ENCODE data around the gene IGSF22.
"Not testable (repeated sequence)": the region's sequence is repeated elsewhere in the genome, so short reads cannot be mapped to it uniquely, and the experiment has no call there.

Gene IGSF22

DNA sequence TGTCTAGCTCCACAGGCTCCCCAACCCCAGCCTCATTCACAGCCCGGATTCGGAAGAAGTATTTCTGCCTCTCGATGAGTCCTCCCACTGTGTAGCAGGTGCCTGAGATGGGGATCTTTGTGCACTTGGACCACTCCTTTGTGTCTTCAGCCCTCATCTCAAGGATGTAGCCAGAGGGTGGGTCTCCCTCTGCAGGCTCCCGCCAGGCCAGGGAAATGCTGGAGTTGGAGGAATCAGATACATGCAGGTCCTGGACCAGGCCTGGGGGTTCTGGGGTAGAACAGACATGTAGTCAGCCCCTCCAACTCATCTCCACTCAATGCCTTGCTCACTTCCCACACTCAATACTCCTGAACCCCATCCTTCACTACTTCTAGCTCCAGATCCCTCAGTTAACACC is 16.6 kb downstream of the IGSF22 start:
- FAIRE-seq, result no peak

DNA sequence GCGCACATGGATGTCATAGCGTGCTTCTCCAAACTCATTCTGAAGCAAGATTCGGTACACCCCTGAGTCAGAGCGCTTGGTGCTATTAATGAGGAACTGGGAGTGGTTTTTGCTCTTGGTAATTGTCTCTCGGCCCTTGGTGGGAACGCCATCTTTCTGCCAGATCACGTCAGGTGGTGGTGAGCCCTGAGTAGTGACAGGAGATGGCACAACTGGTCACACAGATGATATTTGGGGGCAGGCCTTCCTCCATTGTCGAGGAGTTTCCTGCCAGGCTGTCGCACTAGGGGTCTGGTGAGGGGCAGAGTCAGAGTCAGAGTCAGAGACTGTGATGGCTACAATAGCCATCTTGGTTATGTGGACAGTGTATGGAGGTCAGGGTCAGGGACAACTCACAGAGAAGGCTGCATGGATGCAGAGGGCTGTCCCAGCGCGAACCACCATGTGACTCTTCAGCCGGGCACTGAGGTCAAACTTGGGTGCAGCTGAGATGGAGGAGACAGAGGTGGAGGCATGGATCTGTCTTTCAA is 18.1 kb downstream of the IGSF22 start:
- FAIRE-seq, result no peak

DNA sequence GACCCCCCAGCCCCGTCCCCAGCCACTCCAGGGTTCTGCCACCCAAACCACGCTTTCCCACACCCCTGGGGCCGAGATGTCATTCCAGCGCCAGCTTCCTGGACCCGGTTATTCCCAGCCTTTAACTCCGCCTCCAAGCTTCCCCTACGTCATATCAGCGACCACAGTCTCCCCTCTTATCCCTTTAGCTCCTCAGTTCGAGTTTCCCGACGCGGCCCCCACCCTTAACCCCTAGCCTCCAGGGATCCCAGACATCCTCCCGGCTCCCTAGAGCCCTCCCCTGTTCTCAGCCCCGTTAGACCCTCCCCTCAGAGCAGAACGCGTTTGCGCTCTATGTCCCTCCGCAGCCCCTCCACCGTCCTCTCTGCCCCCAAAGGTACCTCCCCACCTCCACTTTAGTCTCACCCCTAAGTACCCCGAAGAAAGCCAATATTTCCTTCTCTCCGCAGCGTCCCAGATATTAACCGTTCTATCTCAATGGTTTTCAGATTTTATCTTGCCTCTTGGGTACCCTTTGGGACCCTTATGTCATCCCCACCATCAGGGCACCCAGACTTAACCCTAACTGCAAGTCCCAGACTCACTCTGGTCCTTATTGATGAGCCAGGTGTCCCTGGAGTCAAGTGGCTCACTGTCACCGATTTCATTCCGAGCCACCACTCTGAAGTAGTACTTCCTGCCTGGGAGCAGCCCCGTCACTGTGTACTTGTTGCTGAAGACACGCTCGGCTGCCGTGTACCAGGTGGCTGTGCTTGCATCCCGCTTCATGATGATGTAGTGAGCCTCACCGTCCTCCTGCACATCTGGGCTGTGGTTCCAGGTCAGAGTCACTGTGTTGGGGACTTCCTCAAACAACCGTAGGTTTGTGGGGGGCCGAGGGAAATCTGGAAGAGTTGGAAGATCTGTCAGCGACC is 19.4 kb downstream of the IGSF22 start:
- no peak for FAIRE-seq

DNA sequence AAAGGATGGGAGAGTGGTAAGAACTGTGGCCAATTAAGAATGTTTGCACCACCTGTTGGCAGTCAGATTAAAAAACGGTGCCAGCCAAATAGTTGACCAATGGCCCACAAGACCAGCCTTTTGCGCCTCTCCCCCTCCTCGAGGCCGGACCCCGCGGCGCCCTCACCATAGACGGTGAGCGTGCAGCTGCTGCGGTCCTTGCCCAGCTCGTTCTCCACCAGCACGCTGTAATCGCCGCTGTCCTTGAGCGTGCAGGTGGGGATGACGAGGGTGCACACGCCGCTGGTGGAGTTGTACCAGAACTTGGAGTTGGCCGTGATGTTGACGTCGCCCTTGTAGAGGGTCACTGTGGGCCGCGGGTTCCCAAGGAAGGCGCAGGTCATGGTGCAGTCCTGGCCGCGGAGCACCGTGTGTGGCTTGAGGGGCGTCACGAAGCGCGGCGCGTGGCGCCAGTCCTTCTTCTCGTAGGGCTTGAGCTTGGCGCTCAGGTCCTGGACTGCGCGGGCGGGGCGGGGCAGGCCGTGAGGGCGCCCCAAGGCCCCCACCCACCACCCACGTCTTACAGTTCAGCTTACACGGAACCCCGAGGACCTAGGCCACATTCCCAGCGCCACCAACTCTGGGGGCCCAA is 20.2 kb downstream of the IGSF22 start:
- FAIRE-seq, result no peak

- FAIRE-seq, result no peak
Measured at GRCh38 chr11:18704698-18705097, 21.3 kb downstream of the IGSF22 start.

- no peak for FAIRE-seq
Measured at GRCh38 chr11:18704045-18704645, 21.8 kb downstream of the IGSF22 start.

GRCh38 chr11:18703001-18703763 is 22.8 kb downstream of the IGSF22 start:
- no peak for FAIRE-seq

DNA sequence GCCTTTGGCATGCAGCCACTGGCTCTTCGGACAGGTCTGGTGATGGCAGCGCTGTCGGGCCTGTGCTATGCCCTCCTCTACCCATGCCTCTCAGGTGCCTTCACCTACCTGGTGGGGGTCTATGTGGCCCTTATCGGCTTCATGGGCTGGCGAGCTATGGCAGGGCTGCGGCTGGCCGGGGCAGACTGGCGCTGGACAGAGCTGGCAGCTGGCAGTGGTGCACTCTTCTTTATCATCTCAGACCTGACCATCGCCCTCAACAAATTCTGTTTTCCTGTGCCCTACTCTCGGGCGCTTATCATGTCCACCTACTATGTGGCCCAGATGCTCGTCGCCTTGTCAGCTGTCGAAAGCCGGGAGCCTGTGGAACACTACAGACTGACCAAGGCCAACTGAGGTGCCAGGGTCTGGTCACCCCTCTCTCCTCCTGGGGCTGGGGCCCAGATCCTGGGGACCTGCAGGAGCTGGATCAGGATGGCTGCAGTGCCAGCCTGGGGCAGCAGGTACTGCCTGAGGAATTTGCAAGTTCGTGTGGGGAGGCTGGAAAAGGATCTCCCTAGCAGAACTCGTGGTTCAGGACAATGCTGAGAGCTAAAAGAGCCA is 24.3 kb downstream of the IGSF22 start:
- FAIRE-seq, result no peak

DNA sequence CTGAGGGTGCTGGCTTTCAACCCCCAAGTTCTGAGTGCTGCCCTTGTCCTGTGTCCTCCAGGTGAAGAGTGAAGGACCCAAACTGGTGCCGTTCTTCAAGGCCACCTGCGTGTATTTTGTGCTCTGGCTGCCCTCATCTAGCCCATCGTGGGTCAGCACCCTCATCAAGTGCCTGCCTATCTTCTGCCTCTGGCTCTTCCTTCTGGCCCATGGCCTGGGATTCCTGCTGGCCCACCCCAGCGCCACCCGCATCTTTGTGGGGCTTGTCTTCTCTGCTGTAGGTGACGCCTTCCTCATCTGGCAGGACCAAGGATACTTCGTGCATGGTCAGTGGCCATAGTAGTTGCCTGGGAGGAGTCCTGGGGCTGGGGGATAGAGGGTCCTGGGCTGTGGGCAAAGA is 25.1 kb downstream of the IGSF22 start:
- FAIRE-seq, result no peak

DNA sequence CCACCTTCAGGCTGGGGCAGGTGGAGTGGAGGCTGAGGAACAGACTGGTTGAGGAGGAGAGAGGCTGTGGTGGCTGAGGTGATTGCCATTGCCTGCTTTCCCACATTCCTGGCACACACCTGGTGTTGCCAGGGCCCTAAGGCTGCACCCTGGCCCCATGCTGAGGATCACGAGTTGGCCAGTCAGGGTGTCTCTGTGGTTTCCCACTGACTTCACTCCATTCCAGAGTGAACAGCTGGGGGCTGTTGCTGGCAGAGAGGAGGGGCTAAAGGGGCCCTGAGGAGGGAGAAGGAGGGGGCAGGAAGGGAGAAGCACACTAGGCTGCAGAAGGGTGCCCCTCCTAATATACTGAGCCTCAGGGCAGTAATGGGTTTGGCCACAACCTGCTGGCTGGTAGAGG is 25.6 kb downstream of the IGSF22 start:
- no peak for FAIRE-seq

DNA sequence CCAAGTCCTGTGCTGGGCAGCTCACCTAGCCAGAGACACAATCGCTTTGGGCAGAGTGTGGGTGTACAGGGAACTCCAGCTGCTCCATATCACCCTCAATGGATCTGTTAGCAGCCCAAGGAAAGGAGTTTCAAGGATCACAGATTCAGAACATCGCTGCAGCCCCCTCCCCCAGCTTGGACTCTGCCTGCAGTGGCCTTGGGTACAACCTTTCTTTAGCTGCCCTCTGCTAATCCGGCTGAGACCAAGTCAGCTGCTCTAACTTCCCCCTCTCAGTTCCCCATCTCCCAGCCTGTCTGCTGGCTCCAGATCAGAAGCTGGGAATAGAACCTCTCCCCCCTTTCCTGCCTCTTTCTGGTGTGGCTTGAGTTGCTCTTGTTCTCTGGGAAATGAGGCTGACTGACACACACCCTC is 26.1 kb downstream of the IGSF22 start:
- no peak for FAIRE-seq

- no peak for FAIRE-seq
Measured at GRCh38 chr11:18699269-18699596, 26.8 kb downstream of the IGSF22 start.

- no peak for FAIRE-seq
Measured at GRCh38 chr11:18698341-18699268, 27.4 kb downstream of the IGSF22 start, which contains the start of gene TMEM86A. Gene TMEM86A (plus strand): TSS chr11:18698779. CDS start chr11:18698887, 108 bp downstream.

DNA sequence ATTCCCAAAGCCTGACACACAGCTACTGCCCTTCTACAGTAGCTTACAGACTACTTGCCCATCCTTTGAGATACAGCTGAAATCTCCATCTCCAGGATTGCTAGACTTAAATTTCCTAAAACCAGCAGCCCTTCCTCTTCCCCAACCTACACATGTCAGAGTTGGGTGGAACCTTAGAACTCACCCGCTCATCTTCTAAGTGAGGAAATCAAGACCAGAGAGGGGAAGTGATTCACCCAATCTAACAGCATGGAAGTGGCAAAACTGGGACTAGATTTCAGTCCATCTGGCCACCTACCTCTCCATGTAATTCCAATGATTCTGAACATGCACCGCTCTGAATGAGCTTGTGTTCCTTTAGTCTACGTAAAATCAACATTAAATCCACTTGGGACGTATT is 28.4 kb downstream of the IGSF22 start:
- no peak for FAIRE-seq

GRCh38 chr11:18696638-18697225 is 29.3 kb downstream of the IGSF22 start:
- no peak for FAIRE-seq

GRCh38 chr11:18692941-18693760 is 32.8 kb downstream of the IGSF22 start:
- FAIRE-seq, result no peak

- not testable (repeated sequence) for FAIRE-seq
Measured at GRCh38 chr11:18691467-18692140, 34.4 kb downstream of the IGSF22 start.

- no peak for FAIRE-seq
Measured at GRCh38 chr11:18684267-18684666, 41.7 kb downstream of the IGSF22 start.

DNA sequence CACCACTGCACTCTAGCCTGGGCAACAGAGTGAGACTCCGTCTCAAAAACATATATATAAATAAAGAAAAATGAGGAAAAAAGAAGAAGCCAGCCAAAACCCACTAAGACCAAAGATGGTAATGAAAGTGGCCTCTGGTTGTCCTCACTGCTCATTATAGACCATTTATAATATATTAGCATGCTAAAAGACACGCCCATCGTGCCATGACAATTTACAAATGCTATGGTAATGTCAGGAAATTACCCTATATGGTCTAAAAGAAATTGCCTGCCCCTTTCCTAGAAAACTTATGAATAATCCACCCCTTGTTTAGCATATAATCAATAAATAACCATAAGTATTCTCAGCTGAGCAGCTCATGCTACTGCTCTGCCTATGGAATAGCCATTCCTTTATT is 43.5 kb downstream of the IGSF22 start:
- FAIRE-seq, result no peak
